Smooth muscle cell (in vitro differentiated cells): Measurements from ENCODE around the gene FAM131A. TPM values are rescaled to one million over a fixed set of nuclear protein-coding genes. Genes with fewer than 3 reads are reported as not detected.

Experiments used
- DNase-seq: peaks from one replicate; lab custom pipeline; 2025; ENCODE audit not compliant: unreplicated experiment; lab: John Stamatoyannopoulos, UW
- H2AFZ ChIP-seq: fragments of 200-600 bp; sonication (generic); 2 replicates; pipeline ENCODE4 v1.6.0; 2016; ENCODE audit warnings: antibody characterized with exemption, low read depth, mild to moderate bottlenecking
- H3F3A ChIP-seq: fragments of 200-600 bp; sonication (generic); 2 replicates; pipeline ENCODE4 v1.6.0; 2017; ENCODE audit warnings: antibody characterized with exemption, low read depth
- H3K27ac ChIP-seq: fragments of 200-600 bp; sonication (generic); 2 replicates; pipeline ENCODE4 v1.5.1; 2016; ENCODE audit warnings: low read depth, mild to moderate bottlenecking
- H3K27me3 ChIP-seq: fragments of 200-600 bp; sonication (generic); 2 replicates; pipeline ENCODE4 v1.6.1; 2016; ENCODE audit warnings: low read depth, mild to moderate bottlenecking
- H3K36me3 ChIP-seq: fragments of 200-600 bp; sonication (generic); 2 replicates; pipeline ENCODE4 v1.5.1; 2016; ENCODE audit warnings: low read depth
- H3K4me1 ChIP-seq: fragments of 200-600 bp; sonication (generic); 2 replicates; pipeline ENCODE4 v1.5.1; 2016; ENCODE audit warnings: low read depth
- H3K4me2 ChIP-seq: fragments of 200-600 bp; sonication (generic); 2 replicates; pipeline ENCODE4 v1.6.0; 2016; ENCODE audit warnings: mild to moderate bottlenecking
- H3K4me3 ChIP-seq: fragments of 200-600 bp; sonication (generic); 2 replicates; pipeline ENCODE4 v1.5.1; 2016; ENCODE audit warnings: mild to moderate bottlenecking
- H3K79me2 ChIP-seq: fragments of 200-600 bp; sonication (generic); 2 replicates; pipeline ENCODE4 v1.6.0; 2016; ENCODE audit warnings: low read depth, mild to moderate bottlenecking
- H3K9ac ChIP-seq: fragments of 200-600 bp; sonication (generic); 2 replicates; pipeline ENCODE4 v1.6.0; 2016; ENCODE audit warnings: low read depth
- H3K9me3 ChIP-seq: fragments of 200-600 bp; sonication (generic); replicated peaks from 2 replicates; pipeline ENCODE4 v1.5.1; 2016; ENCODE audit warnings: low read depth
- H4K20me1 ChIP-seq: fragments of 200-600 bp; sonication (generic); 2 replicates; pipeline ENCODE4 v1.6.0; 2016; ENCODE audit warnings: low read depth
- CTCF ChIP-seq: fragments of 200-600 bp; sonication (generic); IDR thresholded peaks from 2 replicates; pipeline ENCODE4 v1.5.1; 2017; ENCODE audit warnings: borderline replicate concordance, mild to moderate bottlenecking, antibody characterized with exemption; ENCODE audit not compliant: insufficient read depth, poor library complexity, severe bottlenecking
- WGBS: methylation state at CpG from one replicate; pipeline ENCODE4 v1.1.7; 2016; ENCODE audit warnings: low lambda C conversion rate; 5-methylcytosine and 5-hydroxymethylcytosine counted together
- polyA plus RNA-seq: library from polyadenylated mRNA; unstranded; fragments of >200 nt; fragmentation: Nextera tagmentation; extraction: Ambion mirVana; gene quantifications from 2 replicates; pipeline ENCODE4 v1.2.1, GENCODE V29; 2016
- small RNA-seq: library from RNA; depleted of rRNA; stranded (forward); fragments of <200 nt; gene quantifications from one replicate; pipeline ENCODE3, GENCODE V24; 2014
- total RNA-seq: library from RNA; depleted of rRNA; stranded (reverse); fragments of >200 nt; gene quantifications from 2 replicates; pipeline ENCODE4 v1.2.3, GENCODE V29; 2014

FAM131A gene
- total and polyA plus RNA-seq, 2 experiments from 2014 or later = 15.3 to 20.2 TPM

DNA sequence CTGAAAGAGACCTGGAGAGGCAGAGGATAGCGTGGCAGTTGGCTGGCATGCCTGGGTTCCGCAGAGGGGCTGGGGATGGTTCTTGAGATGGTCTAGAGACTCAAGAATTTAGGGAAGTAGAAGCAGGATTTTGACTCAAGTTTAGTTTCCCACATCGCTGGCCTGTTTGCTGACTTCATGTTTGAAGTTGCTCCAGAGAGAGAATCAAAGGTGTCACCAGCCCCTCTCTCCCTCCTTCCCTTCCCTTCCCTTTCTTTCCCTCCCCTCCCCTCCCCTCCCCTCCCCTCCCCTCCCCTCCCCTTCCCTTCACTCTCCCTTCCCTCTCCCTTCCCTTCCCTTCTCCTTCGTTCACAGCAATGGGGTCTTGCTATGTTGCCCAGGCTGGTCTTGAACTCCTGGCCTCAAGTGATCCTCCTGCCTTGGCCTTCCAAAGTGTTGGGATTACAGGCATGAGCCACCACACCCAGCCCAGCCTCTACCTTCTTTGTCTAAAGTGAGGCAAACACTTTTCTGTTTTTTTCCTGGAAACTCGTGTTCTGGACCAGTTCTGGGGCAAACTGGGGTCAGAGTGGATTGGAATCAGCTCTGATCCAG is 52.6 kb downstream of the FAM131A start:
- no peaks in the 10 kb centered on the region for H3K36me3 ChIP-seq
- no peaks in the 10 kb centered on the region for H3K79me2 ChIP-seq
- no peak for DNase-seq
- H3F3A ChIP-seq = no peaks in the 10 kb centered on the region
- no peak for TF ChIP-seq CTCF
- H3K9ac ChIP-seq = no peak overlapping the region
- no peaks in the 10 kb centered on the region for H3K4me1 ChIP-seq
- 93% methylated on average over 4 of the region's 5 CpGs for WGBS
- no peak overlapping the region for H3K27ac ChIP-seq
- H3K4me3 ChIP-seq = no peak overlapping the region
- H2AFZ ChIP-seq = no peak overlapping the region
- no peak overlapping the region for H3K4me2 ChIP-seq
- H3K9me3 ChIP-seq = no peaks in the 10 kb centered on the region
- no peaks in the 10 kb centered on the region for H3K27me3 ChIP-seq
- no peaks in the 10 kb centered on the region for H4K20me1 ChIP-seq

DNA sequence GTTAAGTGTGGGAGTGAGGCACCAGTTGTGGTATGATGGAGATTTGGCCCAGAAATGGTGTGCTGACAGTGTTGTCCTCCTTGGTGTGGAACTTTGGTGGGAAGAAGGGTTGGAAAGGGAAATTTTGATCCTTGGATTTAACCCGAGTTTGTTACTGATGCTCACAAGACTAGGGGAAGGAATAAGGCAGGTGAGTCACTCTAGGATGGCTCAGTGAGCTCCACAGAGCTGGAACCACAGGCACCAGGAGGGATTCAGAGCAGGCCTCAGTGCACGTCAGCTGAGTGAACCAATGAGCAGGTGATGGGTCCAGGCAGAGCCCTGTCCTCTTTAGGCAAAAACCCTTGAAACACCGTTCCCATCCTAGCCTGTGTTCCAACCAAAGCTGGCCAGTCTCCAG is 53.9 kb downstream of the FAM131A start:
- 88% methylated on average over 3 of the region's 3 CpGs for WGBS
- no peaks in the 10 kb centered on the region for H3F3A ChIP-seq
- H3K4me1 ChIP-seq = no peaks in the 10 kb centered on the region
- TF ChIP-seq CTCF = no peak
- H4K20me1 ChIP-seq = no peaks in the 10 kb centered on the region
- no peaks in the 10 kb centered on the region for H3K79me2 ChIP-seq
- H3K9me3 ChIP-seq = no peaks in the 10 kb centered on the region
- no peak overlapping the region for H3K4me2 ChIP-seq
- H2AFZ ChIP-seq = no peak overlapping the region
- H3K4me3 ChIP-seq = no peak overlapping the region
- H3K9ac ChIP-seq = no peak overlapping the region
- no peaks in the 10 kb centered on the region for H3K27me3 ChIP-seq
- no peak overlapping the region for H3K27ac ChIP-seq
- no peak for DNase-seq
- H3K36me3 ChIP-seq = no peaks in the 10 kb centered on the region

DNA sequence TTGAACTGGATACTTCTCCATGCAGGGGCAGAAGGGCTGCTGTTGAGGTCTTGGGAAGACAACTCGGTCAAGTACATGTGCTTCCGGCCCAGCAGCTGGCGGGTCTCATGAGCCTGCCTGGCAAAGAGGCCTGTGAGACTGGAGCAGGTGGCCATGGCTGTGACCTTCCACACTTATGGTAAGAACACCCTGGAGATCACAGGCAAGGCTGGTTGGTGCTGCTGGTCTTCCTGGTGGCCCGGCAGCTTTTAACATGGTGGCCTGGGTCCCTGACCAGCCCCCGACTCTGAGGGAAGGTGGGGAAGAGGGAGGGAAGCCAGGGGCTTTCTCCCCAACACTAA is 57.9 kb downstream of the FAM131A start:
- Histone ChIP-seq H3K36me3 (no peaks in the 10 kb centered on the region), H3K9me3 (no peaks in the 10 kb centered on the region), H3K27me3 (no peaks in the 10 kb centered on the region), H3K4me2 (no peak overlapping the region), H3K4me3 (no peak overlapping the region), H3F3A (no peaks in the 10 kb centered on the region), H2AFZ (no peak overlapping the region), H3K79me2 (no peaks in the 10 kb centered on the region), H3K4me1 (peaks cover 4% of the 10 kb centered on the region), H3K27ac (no peak overlapping the region), H3K9ac (no peak overlapping the region), H4K20me1 (no peaks in the 10 kb centered on the region)
- no peak for TF ChIP-seq CTCF
- WGBS = 95% methylated on average over 5 of the region's 5 CpGs
- no peak for DNase-seq

Small RNAs within 50 kb of the gene (small RNA-seq; reads per million reads assigned to genes)
- gene SNORD66 = 588 reads per million, percentile 99 among the genes with 10 or more reads in this experiment

Other genes with a start within 250 kb of the FAM131A start
- gene HTR3E, start 240.5 kb upstream of the FAM131A start, total RNA-seq = not detected in 2 replicates
- not detected in 2 replicates for gene HTR3E, start 240.5 kb upstream of the FAM131A start, polyA plus RNA-seq
- 23.5 and 25.3 TPM in 2 replicates for gene EIF2B5, start 202.2 kb upstream of the FAM131A start, total RNA-seq
- gene EIF2B5, start 202.2 kb upstream of the FAM131A start, polyA plus RNA-seq = 32.3 and 50.4 TPM in 2 replicates
- 40.2 and 42.5 TPM in 2 replicates for gene DVL3, start 182.2 kb upstream of the FAM131A start, total RNA-seq
- gene DVL3, start 182.2 kb upstream of the FAM131A start, polyA plus RNA-seq = 87.7 and 122 TPM in 2 replicates
- gene AP2M1, start 162.7 kb upstream of the FAM131A start, total RNA-seq = 444 and 464 TPM in 2 replicates
- gene AP2M1, start 162.7 kb upstream of the FAM131A start, polyA plus RNA-seq = 772 and 784 TPM in 2 replicates
- 34.6 and 40.4 TPM in 2 replicates for gene ABCF3, start 151.4 kb upstream of the FAM131A start, total RNA-seq
- 46.3 and 69.1 TPM in 2 replicates for gene ABCF3, start 151.4 kb upstream of the FAM131A start, polyA plus RNA-seq
- not detected in 2 replicates for gene VWA5B2, start 108.0 kb upstream of the FAM131A start, total RNA-seq
- gene VWA5B2, start 108.0 kb upstream of the FAM131A start, polyA plus RNA-seq = 0.70 TPM in 1 of 2 replicates, not detected in the other
- gene ALG3, start 88.6 kb upstream of the FAM131A start, total RNA-seq = 48.8 and 95.2 TPM in 2 replicates
- gene ALG3, start 88.6 kb upstream of the FAM131A start, polyA plus RNA-seq = 91.2 and 96.7 TPM in 2 replicates
- 4.1 and 4.7 TPM in 2 replicates for gene EEF1AKMT4, start 87.9 kb upstream of the FAM131A start, total RNA-seq
- gene EEF1AKMT4, start 87.9 kb upstream of the FAM131A start, polyA plus RNA-seq = 5.8 and 9.1 TPM in 2 replicates
- not detected in 2 replicates for gene CAMK2N2, start 76.0 kb upstream of the FAM131A start, total RNA-seq
- gene CAMK2N2, start 76.0 kb upstream of the FAM131A start, polyA plus RNA-seq = 0.18 TPM in 1 of 2 replicates, not detected in the other
- not detected in 2 replicates for gene ECE2, start 61.6 kb upstream of the FAM131A start, total RNA-seq
- not detected in 2 replicates for gene ECE2, start 61.6 kb upstream of the FAM131A start, polyA plus RNA-seq
- 303 and 315 TPM in 2 replicates for gene PSMD2, start 38.4 kb upstream of the FAM131A start, total RNA-seq
- gene PSMD2, start 38.4 kb upstream of the FAM131A start, polyA plus RNA-seq = 356 and 400 TPM in 2 replicates
- 148 and 198 TPM in 2 replicates for gene EIF4G1, start 23.0 kb upstream of the FAM131A start, total RNA-seq
- 171 and 213 TPM in 2 replicates for gene EIF4G1, start 23.0 kb upstream of the FAM131A start, polyA plus RNA-seq
- 2.3 and 4.1 TPM in 2 replicates for gene CLCN2, start 24.0 kb downstream of the FAM131A start, total RNA-seq
- 4.5 and 6.5 TPM in 2 replicates for gene CLCN2, start 24.0 kb downstream of the FAM131A start, polyA plus RNA-seq
- gene POLR2H, start 24.1 kb downstream of the FAM131A start, total RNA-seq = 87.0 and 154 TPM in 2 replicates
- gene POLR2H, start 24.1 kb downstream of the FAM131A start, polyA plus RNA-seq = 64.6 and 77.9 TPM in 2 replicates
- gene THPO, start 40.6 kb downstream of the FAM131A start, total RNA-seq = 0.22 TPM in 1 of 2 replicates, not detected in the other
- 0.45 TPM in 1 of 2 replicates, not detected in the other for gene THPO, start 40.6 kb downstream of the FAM131A start, polyA plus RNA-seq
- gene CHRD, start 42.5 kb downstream of the FAM131A start, total RNA-seq = 1.5 and 7.1 TPM in 2 replicates
- 2.5 and 4.9 TPM in 2 replicates for gene CHRD, start 42.5 kb downstream of the FAM131A start, polyA plus RNA-seq
- gene EPHB3, start 224.2 kb downstream of the FAM131A start, total RNA-seq = 9.9 and 11.1 TPM in 2 replicates
- gene EPHB3, start 224.2 kb downstream of the FAM131A start, polyA plus RNA-seq = 23.1 and 31.6 TPM in 2 replicates